ENCODE data around the gene RAB22A. TPM values are rescaled to one million over a fixed set of nuclear protein-coding genes. Genes with fewer than 3 reads are reported as not detected.

The RAB22A gene
- total RNA-seq, 1 experiment from 2014 or later = 22.8 TPM

GRCh38 chr20:58381627-58382026, 72.1 kb downstream of the RAB22A start:
- DNase-seq (ENCODE audit: extremely low read depth, low read depth) = no peak

GRCh38 chr20:58382096-58382495, 72.6 kb downstream of the RAB22A start:
- no peak for DNase-seq (ENCODE audit: extremely low read depth, low read depth)

DNA sequence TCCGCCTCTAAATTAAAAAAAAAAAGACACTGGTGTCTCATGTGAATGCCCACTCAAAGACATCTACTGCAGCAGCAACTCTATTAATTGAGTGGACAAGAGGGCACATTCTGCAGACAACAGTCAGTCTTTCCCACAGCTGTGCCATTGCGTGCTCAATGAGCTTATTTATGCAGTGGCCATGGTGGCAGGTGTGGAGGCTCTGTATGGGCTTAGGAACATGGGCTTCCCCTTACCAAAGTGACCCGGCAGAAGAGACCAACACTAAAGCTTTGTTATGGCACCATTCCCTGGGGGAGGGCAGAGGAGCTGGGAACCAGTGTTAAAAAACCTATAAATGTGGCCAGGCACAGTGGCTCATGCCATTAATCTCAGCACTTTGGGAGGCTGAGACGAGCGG, 75.3 kb downstream of the RAB22A start:
- DNase-seq (ENCODE audit: extremely low read depth, low read depth) = no peak

- no peak for DNase-seq (ENCODE audit: extremely low read depth, low read depth)
These were observed 78.6 kb downstream of the RAB22A start for GRCh38 chr20:58388028-58388601.

GRCh38 chr20:58388882-58389323, 79.4 kb downstream of the RAB22A start, which contains the start of gene VAPB:
Gene VAPB (plus strand): TSS chr20:58389229. CDS start chr20:58389460, 231 bp downstream.
- DNase-seq (ENCODE audit: extremely low read depth, low read depth) = peak; percentile 93

DNA sequence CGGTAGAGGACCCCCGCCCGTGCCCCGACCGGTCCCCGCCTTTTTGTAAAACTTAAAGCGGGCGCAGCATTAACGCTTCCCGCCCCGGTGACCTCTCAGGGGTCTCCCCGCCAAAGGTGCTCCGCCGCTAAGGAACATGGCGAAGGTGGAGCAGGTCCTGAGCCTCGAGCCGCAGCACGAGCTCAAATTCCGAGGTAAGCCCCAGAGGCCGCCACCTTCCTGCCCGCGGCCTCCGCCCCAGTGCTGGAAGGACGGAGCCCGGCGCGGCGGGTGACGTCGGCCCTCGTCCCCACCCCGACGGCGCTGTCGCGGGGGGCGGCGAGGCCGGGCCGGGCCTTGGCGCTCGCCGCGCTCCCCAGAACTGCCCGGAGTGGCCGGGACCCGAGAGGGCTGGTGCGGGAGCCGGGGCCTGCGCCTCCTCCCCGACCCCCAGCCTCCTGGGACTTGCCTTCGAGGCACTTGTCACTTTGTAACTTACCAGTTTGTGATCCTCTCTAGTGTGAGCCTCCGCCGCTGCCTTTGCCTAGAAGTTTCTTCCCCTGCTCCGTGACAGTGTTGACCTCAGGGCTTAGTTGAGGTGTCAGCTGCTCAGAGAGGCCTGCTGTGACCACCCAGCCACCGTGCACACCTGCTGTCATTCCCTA, 79.9 kb downstream of the RAB22A start:
- DNase-seq (ENCODE audit: extremely low read depth, low read depth) = no peak

GRCh38 chr20:58389968-58390658, 80.6 kb downstream of the RAB22A start:
- DNase-seq (ENCODE audit: extremely low read depth, low read depth) = no peak

- DNase-seq (ENCODE audit: extremely low read depth, low read depth) = no peak
These were observed 81.1 kb downstream of the RAB22A start for GRCh38 chr20:58390659-58391035.

GRCh38 chr20:58392286-58392685, 82.8 kb downstream of the RAB22A start:
- no peak for DNase-seq (ENCODE audit: extremely low read depth, low read depth)

DNA sequence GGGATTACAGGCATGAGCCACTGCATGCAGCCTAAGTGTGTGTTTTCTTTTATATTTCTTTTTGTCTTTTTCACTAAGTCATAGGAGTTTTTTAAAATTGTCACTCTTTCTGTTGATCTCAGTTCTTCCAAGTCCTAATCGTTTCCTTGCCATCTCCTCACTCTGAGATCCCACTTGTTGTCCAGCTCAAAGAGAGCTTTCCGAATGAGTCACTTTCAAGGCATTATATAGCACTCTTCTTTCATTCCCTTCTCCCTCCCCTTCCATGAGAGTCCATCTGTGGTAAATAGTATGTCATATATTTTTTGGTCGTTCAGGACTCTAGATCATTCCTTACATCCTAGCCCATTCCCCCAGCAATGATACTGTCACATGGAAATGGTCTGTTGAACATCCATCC, 83.8 kb downstream of the RAB22A start:
- DNase-seq (ENCODE audit: extremely low read depth, low read depth) = no peak

DNA sequence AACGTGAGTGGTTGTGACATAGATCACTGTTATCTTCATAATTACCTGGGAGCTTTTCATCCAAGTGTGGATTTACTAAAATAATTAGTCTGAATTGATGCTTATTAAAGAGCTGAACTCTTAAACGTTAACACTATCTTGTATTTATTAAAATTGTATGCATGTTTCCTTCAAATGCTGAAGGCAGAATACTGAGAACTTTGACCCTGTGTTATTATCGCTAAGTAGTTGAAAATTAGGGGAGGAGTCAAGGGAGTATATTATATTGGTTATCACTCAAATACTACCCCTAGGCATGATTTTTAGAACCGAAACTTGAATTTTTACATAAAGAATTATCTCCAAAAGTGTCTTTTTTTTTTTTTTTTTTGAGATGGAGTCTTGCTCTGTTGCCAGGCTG, 85.3 kb downstream of the RAB22A start:
- DNase-seq (ENCODE audit: extremely low read depth, low read depth) = no peak

- DNase-seq (ENCODE audit: extremely low read depth, low read depth) = no peak
These were observed 86.1 kb downstream of the RAB22A start for GRCh38 chr20:58395604-58396003.

DNA sequence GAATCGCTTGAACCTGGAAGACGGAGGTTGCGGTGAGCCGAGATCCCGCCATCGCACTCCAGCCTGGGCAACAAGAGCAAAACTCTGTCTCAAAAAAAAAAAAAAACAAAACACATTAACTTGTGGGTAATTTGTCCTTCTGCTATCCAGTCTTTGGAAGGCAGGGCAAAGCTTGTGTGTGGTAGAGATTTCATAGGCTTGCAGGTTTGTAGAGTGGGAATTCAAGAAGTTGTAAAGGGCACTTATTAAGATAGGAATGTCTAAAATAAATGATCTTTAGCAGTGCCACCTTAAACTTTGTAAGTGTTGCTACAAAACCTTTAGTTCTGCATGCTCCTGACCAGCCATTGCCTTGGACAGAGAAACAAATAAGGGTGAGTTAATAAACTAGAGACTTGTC, 87.9 kb downstream of the RAB22A start:
- no peak for DNase-seq (ENCODE audit: extremely low read depth, low read depth)

DNA sequence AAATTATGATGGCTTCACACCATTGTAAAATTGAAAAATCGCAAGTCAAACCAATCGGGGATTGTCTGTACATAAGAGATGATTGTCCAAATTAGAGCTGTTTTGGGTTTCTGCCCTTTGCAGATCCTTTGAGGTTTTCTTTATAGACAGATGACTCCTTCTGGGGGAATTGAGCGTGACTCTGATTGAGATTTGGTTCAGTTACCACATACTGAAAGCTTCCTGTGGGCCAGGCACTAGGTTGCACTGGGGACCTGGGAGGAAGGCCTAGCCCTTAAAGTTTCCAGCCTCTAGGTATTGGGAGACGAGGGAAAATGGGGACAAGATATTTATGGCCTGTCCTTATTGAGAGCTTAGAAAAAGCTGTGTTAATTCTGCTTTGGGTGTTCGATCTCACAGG, 88.7 kb downstream of the RAB22A start:
- DNase-seq (ENCODE audit: extremely low read depth, low read depth) = no peak

DNA sequence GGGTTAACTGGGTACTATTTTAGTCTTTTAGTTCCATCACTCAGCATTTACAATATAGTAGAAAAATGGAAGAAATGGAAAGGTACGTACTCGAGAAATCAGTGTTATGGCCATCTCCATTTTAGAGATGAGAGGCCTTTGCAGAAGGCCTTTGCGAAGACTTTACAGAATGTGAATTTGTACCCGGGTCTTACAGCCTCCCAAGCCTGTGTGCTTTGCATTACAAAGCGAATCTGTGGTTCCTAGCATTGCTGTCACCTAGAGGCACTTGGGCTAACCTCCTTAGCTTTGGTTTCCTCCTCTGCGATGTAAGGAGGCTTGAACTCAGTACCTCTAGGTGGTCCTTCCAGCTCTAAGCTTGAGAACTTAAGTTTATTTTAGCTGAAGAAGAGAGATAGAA, 90.4 kb downstream of the RAB22A start:
- no peak for DNase-seq (ENCODE audit: extremely low read depth, low read depth)

- no peak for DNase-seq (ENCODE audit: extremely low read depth, low read depth)
These were observed 91.6 kb downstream of the RAB22A start for GRCh38 chr20:58401162-58401561.

GRCh38 chr20:58402305-58402704, 92.8 kb downstream of the RAB22A start:
- no peak for DNase-seq (ENCODE audit: extremely low read depth, low read depth)

- DNase-seq (ENCODE audit: extremely low read depth, low read depth) = no peak
These were observed 93.3 kb downstream of the RAB22A start for GRCh38 chr20:58402827-58403226.

GRCh38 chr20:58403272-58403671, 93.8 kb downstream of the RAB22A start:
- no peak for DNase-seq (ENCODE audit: extremely low read depth, low read depth)

GRCh38 chr20:58405504-58406291, 96.2 kb downstream of the RAB22A start:
- DNase-seq (ENCODE audit: extremely low read depth, low read depth) = no peak

DNA sequence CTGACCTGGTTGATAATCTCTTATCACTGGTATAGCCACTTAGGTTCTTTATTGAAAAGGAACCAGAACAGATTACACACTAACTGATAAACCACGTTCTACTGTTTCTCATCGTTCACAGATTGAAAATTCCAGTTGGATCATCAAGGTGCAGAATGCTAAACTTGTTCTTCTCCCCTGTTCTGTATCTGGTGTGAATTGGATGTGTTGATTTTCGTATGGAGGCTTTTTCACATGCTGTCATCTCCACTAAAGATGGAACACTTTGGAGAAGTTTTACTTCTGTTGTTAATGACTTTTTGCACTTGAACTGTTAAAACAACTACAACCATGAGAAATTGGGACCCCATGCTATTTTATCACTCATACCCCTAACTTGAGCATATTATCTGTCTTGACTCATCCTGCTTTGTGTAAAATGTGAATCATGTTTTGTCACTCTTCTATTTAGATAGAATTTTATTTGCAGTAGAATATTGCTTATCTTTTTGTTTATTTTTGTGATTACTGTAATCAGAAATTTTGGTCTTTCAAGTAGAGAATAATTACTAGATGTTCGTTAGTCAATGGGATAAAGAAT, 97.0 kb downstream of the RAB22A start:
- no peak for DNase-seq (ENCODE audit: extremely low read depth, low read depth)

Data from NCI-H460 (cell line).